Nephron (organoid): ENCODE results near the gene PLPP6.

Experiments used
- H3K27ac Mint-ChIP-seq, 3 experiments: 2 replicates each; pipeline ENCODE4 v1.8.0; 2020; ENCODE audit warnings: mixed read lengths in 3 of 3, mild to moderate bottlenecking in 2 of 3, moderate library complexity in 1 of 3
- H3K27me3 Mint-ChIP-seq: 2 replicates; pipeline ENCODE4 v1.8.0; 2021; ENCODE audit warnings: low read depth, mild to moderate bottlenecking, moderate library complexity, mixed read lengths
- H3K36me3 Mint-ChIP-seq: 2 replicates; pipeline ENCODE4 v1.8.0; 2020; ENCODE audit warnings: low read depth, mixed read lengths
- H3K4me1 Mint-ChIP-seq: 2 replicates; pipeline ENCODE4 v1.8.0; 2020; ENCODE audit warnings: mixed read lengths
- H3K4me3 Mint-ChIP-seq, 3 experiments: 2 replicates each; pipeline ENCODE4 v1.8.0; 2020; ENCODE audit warnings: mild to moderate bottlenecking in 3 of 3, mixed read lengths in 3 of 3, moderate library complexity in 2 of 3
- H3K9me3 Mint-ChIP-seq: 2 replicates; pipeline ENCODE4 v1.8.0; 2020; ENCODE audit warnings: mixed read lengths
- CTCF ChIP-seq, 3 experiments: fragments of 200-600 bp; sonication (generic); IDR thresholded peaks; one replicate each; pipeline ENCODE4 v1.5.0; 2021; ENCODE audit warnings: antibody characterized with exemption in 3 of 3; ENCODE audit not compliant: unreplicated experiment in 3 of 3

PLPP6 gene

GRCh38 chr9:4670591-4670990 lies 8.5 kb downstream of the PLPP6 start:
- peaks cover 11% of the 10 kb centered on the region for H3K27me3 Mint-ChIP-seq
- no peaks in the 10 kb centered on the region for H3K9me3 Mint-ChIP-seq
- no peak for TF ChIP-seq CTCF (IDR thresholded peaks at IDR 0.05; ENCODE audit: unreplicated experiment in 3 of 3)
- H3K4me3 Mint-ChIP-seq, result no peak overlapping the region
- peaks cover 11% of the 10 kb centered on the region for H3K4me1 Mint-ChIP-seq
- H3K36me3 Mint-ChIP-seq, result no peaks in the 10 kb centered on the region
- no peak overlapping the region for H3K27ac Mint-ChIP-seq

- H3K4me1 Mint-ChIP-seq, result no peaks in the 10 kb centered on the region
- no peak overlapping the region for H3K27ac Mint-ChIP-seq
- H3K4me3 Mint-ChIP-seq, result no peak overlapping the region
- no peaks in the 10 kb centered on the region for H3K36me3 Mint-ChIP-seq
- H3K9me3 Mint-ChIP-seq, result no peaks in the 10 kb centered on the region
- no peak for TF ChIP-seq CTCF (IDR thresholded peaks at IDR 0.05; ENCODE audit: unreplicated experiment in 3 of 3)
- H3K27me3 Mint-ChIP-seq, result peaks cover 7% of the 10 kb centered on the region
Measured at GRCh38 chr9:4671737-4672136, 9.6 kb downstream of the PLPP6 start.

DNA sequence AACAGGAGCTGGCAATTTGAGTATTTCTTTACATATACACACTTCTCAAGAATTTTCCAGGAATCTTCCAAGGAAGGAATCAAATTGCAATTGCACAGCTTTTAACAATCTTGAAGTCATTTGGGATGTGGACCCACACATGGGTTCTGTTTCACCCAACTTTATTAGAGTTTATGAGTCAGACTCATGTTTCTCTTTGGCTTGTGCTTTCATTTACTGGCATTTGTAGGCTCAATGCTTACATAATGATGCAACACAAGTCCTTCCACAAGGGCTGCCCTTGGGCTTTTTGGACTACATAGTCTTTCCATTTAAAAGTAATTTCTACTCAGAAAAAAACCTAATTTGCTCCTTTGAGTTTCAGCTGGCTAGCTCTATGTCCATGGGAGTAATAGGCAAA lies 12.7 kb downstream of the PLPP6 start:
- Mint-ChIP-seq H3K36me3 (no peaks in the 10 kb centered on the region), H3K27me3 (no peaks in the 10 kb centered on the region), H3K9me3 (no peaks in the 10 kb centered on the region), H3K27ac (no peak overlapping the region), H3K4me3 (no peak overlapping the region), H3K4me1 (no peaks in the 10 kb centered on the region)
- TF ChIP-seq CTCF (IDR thresholded peaks at IDR 0.05; ENCODE audit: unreplicated experiment in 3 of 3), result no peak

DNA sequence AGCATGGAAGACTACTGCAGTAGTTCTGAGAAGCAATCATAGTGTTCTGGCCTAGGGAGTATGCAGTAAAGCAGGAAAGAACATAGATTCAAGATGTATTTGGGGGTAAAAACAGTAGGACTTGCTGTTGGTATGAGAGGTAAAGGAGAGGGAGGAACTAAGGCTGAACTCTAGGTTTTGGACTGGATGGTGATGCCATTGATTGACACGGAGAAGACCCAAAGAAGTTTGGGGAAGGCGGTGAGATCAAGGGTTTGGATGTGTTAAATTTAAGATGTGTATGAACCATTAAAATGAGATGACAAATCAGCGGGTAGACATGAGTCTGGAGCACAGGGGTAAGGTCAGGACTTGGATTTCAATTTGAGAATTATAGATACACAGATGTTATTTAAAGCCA lies 15.3 kb downstream of the PLPP6 start:
- Mint-ChIP-seq H3K27ac (no peak overlapping the region), H3K4me3 (no peak overlapping the region), H3K9me3 (no peaks in the 10 kb centered on the region), H3K27me3 (no peaks in the 10 kb centered on the region), H3K4me1 (no peaks in the 10 kb centered on the region), H3K36me3 (no peaks in the 10 kb centered on the region)
- no peak for TF ChIP-seq CTCF (IDR thresholded peaks at IDR 0.05; ENCODE audit: unreplicated experiment in 3 of 3)

- Mint-ChIP-seq H3K4me3 (no peak overlapping the region), H3K9me3 (no peaks in the 10 kb centered on the region), H3K27me3 (no peaks in the 10 kb centered on the region), H3K27ac (no peak overlapping the region), H3K36me3 (no peaks in the 10 kb centered on the region), H3K4me1 (no peaks in the 10 kb centered on the region)
- no peak for TF ChIP-seq CTCF (IDR thresholded peaks at IDR 0.05; ENCODE audit: unreplicated experiment in 3 of 3)
Measured at GRCh38 chr9:4678679-4679267, 16.7 kb downstream of the PLPP6 start.
